HG03175 (cell line): ENCODE measurements around the gene GPSM1.

Experiments used
- ATAC-seq: cut with Tn5 transposase; IDR thresholded peaks from one replicate; pipeline ENCODE4 v1.9.1; 2021; ENCODE audit warnings: mild to moderate bottlenecking, moderate library complexity; ENCODE audit not compliant: unreplicated experiment

GPSM1 gene

GRCh38 chr9:136358888-136359287, 31.5 kb downstream of the GPSM1 start:
- ATAC-seq, result no peak

- ATAC-seq, result no peak
These were observed 32.7 kb downstream of the GPSM1 start for GRCh38 chr9:136359774-136360718.

GRCh38 chr9:136361047-136361753, 33.9 kb downstream of the GPSM1 start:
- ATAC-seq, result no peak

- no peak for ATAC-seq
These were observed 34.6 kb downstream of the GPSM1 start for GRCh38 chr9:136361754-136362449.

GRCh38 chr9:136362450-136362784, 35.1 kb downstream of the GPSM1 start:
- ATAC-seq, result no peak

- peak; percentile 67 for ATAC-seq
These were observed 36.0 kb downstream of the GPSM1 start, which contains the start of gene DNLZ for GRCh38 chr9:136363106-136363948. TSS of gene DNLZ (minus strand) at chr9:136363744. CDS start at chr9:136363714, 30 bp downstream.

GRCh38 chr9:136363949-136364748, 36.8 kb downstream of the GPSM1 start:
- ATAC-seq, result no peak

- no peak for ATAC-seq
These were observed 37.8 kb downstream of the GPSM1 start for GRCh38 chr9:136364942-136365774.

- no peak for ATAC-seq
These were observed 38.5 kb downstream of the GPSM1 start for GRCh38 chr9:136365775-136366222.

- no peak for ATAC-seq
These were observed 39.5 kb downstream of the GPSM1 start for GRCh38 chr9:136366826-136367225.

GRCh38 chr9:136367296-136368145, 40.2 kb downstream of the GPSM1 start:
- no peak for ATAC-seq

GRCh38 chr9:136368190-136368589, 40.9 kb downstream of the GPSM1 start:
- no peak for ATAC-seq

- ATAC-seq, result no peak
These were observed 42.7 kb downstream of the GPSM1 start for GRCh38 chr9:136370037-136370436.

- no peak for ATAC-seq
These were observed 43.6 kb downstream of the GPSM1 start for GRCh38 chr9:136370687-136371532.

- ATAC-seq, result no peak
These were observed 44.2 kb downstream of the GPSM1 start for GRCh38 chr9:136371533-136371880.

- ATAC-seq, result no peak
These were observed 44.7 kb downstream of the GPSM1 start for GRCh38 chr9:136372006-136372405.
